ENCODE results near the gene KRT77. TPM values are rescaled to one million over a fixed set of nuclear protein-coding genes. Genes with fewer than 3 reads are reported as not detected.
A peak's percentile ranks its signal among the peaks of the same experiment; 100 is the strongest.

KRT77 gene
- total RNA-seq, 4 donors from 2014 or later: not detected

DNA sequence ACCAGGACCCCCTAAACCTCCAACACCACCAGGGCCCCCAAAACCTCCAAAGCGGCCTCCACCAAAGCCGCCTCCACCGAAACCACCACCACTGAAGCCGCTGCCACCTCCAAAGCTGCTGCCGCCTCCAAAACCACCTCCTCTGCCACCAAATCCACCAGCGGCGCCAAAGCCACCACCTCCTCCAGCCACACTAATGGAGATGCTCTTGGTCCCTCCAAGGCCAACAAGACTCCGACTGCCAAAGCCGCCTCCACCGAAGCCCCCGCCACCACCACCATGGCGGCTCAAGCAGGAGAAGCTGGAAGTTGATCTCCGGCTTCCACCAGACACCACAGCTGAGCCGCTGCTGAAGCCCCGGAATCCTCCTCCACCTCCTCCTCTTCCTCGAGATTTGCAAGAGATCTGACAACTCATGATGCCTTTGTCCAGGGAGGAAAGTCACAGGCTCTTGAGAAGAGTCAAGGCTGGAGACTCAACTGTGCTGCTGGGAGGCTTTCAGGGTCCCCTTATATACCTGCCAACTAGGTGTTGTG is 51.5 kb downstream of the KRT77 start, which contains the start of gene KRT2:
Gene KRT2, minus strand, starts transcription at position 486 of the 536 bp plus-strand sequence. Its CDS starts 69 bp downstream, at position 417.
- Histone ChIP-seq H3K4me1 (no peaks in the 10 kb centered on the region), H3K27me3 (no peaks in the 10 kb centered on the region), H3K4me3 (peak within 1 kb of the TSS in 1 of 2 donors; percentile 4), H3K9me3 (no peaks in the 10 kb centered on the region), H3K27ac (no peak within 1 kb of the TSS), H3K36me3 (no peaks in the 10 kb centered on the region)
- no peak for DNase-seq
- intact Hi-C loops (cut with DNase I; ENCODE audit: low total_unique reads): no loop called here
- TF ChIP-seq, protein P1, sequence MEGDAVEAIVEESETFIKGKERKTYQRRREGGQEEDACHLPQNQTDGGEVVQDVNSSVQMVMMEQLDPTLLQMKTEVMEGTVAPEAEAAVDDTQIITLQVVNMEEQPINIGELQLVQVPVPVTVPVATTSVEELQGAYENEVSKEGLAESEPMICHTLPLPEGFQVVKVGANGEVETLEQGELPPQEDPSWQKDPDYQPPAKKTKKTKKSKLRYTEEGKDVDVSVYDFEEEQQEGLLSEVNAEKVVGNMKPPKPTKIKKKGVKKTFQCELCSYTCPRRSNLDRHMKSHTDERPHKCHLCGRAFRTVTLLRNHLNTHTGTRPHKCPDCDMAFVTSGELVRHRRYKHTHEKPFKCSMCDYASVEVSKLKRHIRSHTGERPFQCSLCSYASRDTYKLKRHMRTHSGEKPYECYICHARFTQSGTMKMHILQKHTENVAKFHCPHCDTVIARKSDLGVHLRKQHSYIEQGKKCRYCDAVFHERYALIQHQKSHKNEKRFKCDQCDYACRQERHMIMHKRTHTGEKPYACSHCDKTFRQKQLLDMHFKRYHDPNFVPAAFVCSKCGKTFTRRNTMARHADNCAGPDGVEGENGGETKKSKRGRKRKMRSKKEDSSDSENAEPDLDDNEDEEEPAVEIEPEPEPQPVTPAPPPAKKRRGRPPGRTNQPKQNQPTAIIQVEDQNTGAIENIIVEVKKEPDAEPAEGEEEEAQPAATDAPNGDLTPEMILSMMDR (IDR thresholded peaks at IDR 0.05): no peak
- TF ChIP-seq POLR2A (IDR thresholded peaks at IDR 0.05): no peak

DNA sequence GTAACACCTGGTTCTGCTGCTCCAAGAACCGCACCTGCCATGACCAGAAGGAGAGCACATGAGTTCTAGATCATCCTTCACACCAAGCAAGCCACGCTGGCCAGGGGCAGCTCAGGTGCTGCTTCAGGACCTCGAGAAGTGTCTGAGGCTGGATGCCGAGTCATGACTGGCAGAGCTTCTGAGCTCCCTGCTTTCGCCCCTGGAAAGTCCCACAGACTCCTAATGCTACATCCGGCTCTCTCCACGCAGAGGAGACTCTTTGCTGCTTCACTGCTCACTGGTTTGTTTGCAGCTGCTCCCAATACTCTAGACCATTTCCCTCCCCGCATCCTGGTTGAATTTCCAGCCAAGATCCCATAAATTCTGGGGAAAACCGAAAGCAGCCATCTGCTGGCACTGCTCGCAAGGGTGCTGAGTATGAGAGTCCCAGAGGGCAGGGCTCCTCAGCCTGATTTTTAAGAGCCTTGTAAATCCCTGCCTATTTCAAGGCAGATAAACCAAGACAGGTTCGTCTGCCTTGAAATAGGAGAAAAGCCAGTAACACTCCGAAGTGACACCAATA is 52.7 kb downstream of the KRT77 start:
- intact Hi-C loops (cut with DNase I; ENCODE audit: low total_unique reads): no loop called here
- peak; percentile 27 to 45 for DNase-seq
- Histone ChIP-seq H3K4me3 (peak overlapping the region in 1 of 2 donors; percentile 4), H3K9me3 (no peaks in the 10 kb centered on the region), H3K27ac (peak overlapping the region; percentile 20 to 46), H3K27me3 (no peaks in the 10 kb centered on the region), H3K4me1 (no peaks in the 10 kb centered on the region), H3K36me3 (no peaks in the 10 kb centered on the region)
- no peak for TF ChIP-seq POLR2A (IDR thresholded peaks at IDR 0.05)
- TF ChIP-seq, protein P1 (IDR thresholded peaks at IDR 0.05): no peak

DNA sequence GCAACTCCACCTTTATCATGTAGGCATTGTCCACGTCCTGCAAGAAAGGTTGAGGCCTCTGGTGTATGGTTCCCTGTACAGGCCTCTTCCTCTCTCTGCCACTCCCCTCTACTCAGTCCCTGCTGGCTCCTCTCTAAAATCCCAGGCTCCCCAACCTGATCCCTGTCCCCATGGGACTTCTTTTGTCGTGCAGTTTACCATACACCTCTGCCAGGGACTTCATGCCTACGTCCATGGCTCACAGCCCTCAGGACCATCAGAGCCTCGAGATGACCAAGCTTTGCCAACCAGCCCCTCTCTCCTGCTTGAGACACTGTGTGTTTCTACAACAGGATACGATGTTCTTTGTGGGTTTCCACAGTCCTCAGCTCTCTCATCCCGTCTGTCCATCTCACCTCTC is 54.3 kb downstream of the KRT77 start:
- TF ChIP-seq, protein P1 (IDR thresholded peaks at IDR 0.05): no peak
- TF ChIP-seq POLR2A (IDR thresholded peaks at IDR 0.05): no peak
- Histone ChIP-seq H3K27me3 (no peaks in the 10 kb centered on the region), H3K9me3 (no peaks in the 10 kb centered on the region), H3K36me3 (no peaks in the 10 kb centered on the region), H3K27ac (no peak overlapping the region), H3K4me1 (no peaks in the 10 kb centered on the region), H3K4me3 (no peak overlapping the region)
- intact Hi-C loops (cut with DNase I; ENCODE audit: low total_unique reads): no loop called here
- DNase-seq: no peak

DNA sequence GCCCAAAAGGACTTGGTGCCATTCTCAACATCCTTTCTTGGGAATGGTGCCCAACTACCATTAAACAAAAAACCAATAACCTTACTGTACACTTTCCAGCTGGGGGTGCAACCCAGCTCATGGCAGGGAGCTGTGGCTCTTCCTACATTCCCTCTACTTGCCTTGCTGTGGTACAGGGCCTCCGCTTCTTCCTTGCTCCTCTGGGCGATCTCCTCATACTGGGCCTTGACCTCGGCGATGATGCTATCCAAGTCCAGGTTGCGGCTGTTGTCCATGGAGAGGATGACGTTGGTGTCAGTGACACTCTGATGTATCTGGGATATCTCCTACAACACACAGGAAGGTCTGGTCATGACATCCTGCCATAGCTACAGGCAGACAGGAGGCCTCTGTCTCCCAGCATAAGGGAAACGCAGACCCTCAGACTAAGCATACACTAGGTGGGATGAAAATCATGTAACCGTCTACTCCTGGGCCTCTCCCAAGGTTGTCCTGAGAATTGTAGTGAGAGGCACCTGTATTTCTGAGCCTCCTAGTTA is 55.2 kb downstream of the KRT77 start:
- Histone ChIP-seq H3K4me3 (no peak overlapping the region), H3K9me3 (no peaks in the 10 kb centered on the region), H3K27me3 (no peaks in the 10 kb centered on the region), H3K4me1 (no peaks in the 10 kb centered on the region), H3K27ac (no peak overlapping the region), H3K36me3 (no peaks in the 10 kb centered on the region)
- no peak for DNase-seq
- TF ChIP-seq, protein P1 (IDR thresholded peaks at IDR 0.05): no peak
- no peak for TF ChIP-seq POLR2A (IDR thresholded peaks at IDR 0.05)
- intact Hi-C loops (cut with DNase I; ENCODE audit: low total_unique reads): no loop called here

DNA sequence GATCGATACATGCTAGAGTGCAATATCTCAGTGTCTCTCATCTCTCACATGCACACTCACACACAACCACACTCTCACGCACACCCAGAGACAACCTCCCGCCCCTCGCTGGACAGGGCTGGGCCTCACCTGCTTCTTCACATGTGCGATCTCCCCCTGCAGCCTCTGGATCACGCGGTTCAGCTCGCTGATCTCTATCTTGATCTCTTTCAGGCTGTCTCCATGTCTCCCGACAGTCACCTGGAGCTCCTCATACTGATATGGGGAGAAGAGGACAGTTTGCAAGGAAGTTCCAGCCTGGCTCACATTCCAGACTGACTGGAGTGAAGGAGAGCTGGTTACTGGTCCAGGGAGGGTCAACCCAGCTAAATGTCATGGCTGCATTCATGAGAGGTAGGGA is 55.7 kb downstream of the KRT77 start:
- H3K27ac ChIP-seq: no peak overlapping the region
- intact Hi-C loops (cut with DNase I; ENCODE audit: low total_unique reads): no loop called here
- TF ChIP-seq, protein P1 (IDR thresholded peaks at IDR 0.05): no peak
- no peak for TF ChIP-seq POLR2A (IDR thresholded peaks at IDR 0.05)
- no peak for DNase-seq
- H3K9me3 ChIP-seq: no peaks in the 10 kb centered on the region
- no peaks in the 10 kb centered on the region for H3K36me3 ChIP-seq
- no peak overlapping the region for H3K4me3 ChIP-seq
- no peaks in the 10 kb centered on the region for H3K27me3 ChIP-seq
- no peaks in the 10 kb centered on the region for H3K4me1 ChIP-seq
